Liver (tissue), 3 donors: ENCODE data around the gene PHOX2A.

Experiments
- CTCF ChIP-seq: fragments of 150-350 bp; IDR thresholded peaks from 2 replicates; pipeline ENCODE4 v1.5.1; 2017; ENCODE audit warnings: improper control_type of control experiment, low read depth, low read length; ENCODE audit not compliant: missing input control
- HNF4A ChIP-seq, 2 donors: conservative IDR thresholded peaks; 2 replicates each; pipeline ENCODE4 v1.6.1; 2016; ENCODE audit warnings: antibody characterized with exemption in 2 of 2, mild to moderate bottlenecking in 2 of 2
- JUND ChIP-seq, 2 donors: IDR thresholded peaks; 2 replicates each; pipeline ENCODE4 v1.6.1; 2016; ENCODE audit warnings: antibody characterized with exemption in 2 of 2
- REST ChIP-seq: IDR thresholded peaks from 2 replicates; pipeline ENCODE4 v1.6.1; 2016; ENCODE audit warnings: antibody characterized with exemption, mild to moderate bottlenecking
- donor health status: healthy.
- donor health status: healthy.

GRCh38 chr11:72220696-72221363 is 23.1 kb downstream of the PHOX2A start:
- no peak for TF ChIP-seq REST
- no peak for TF ChIP-seq CTCF
- TF ChIP-seq HNF4A (conservative IDR thresholded peaks at IDR 0.05), result no peak
- TF ChIP-seq JUND (IDR thresholded peaks at IDR 0.05), result no peak
